ENCODE measurements around the gene KRT83. TPM values are rescaled to one million over a fixed set of nuclear protein-coding genes. Genes with fewer than 3 reads are reported as not detected.

The KRT83 gene
- total and polyA plus RNA-seq, 12 donors, result not detected

- intact Hi-C loops (cut with DNase I), result no loop called here
- WGBS, 4 donors, result 92 to 96% (median 94%) methylated on average over 5 to 12 of the region's 12 CpGs
- H3K36me3 ChIP-seq (replicated peaks in 1 of 2), result no peaks in the 10 kb centered on the region
- no peaks in the 10 kb centered on the region for H3K9me3 ChIP-seq (replicated peaks in 1 of 3)
- DNase-seq, result no peak
- TF ChIP-seq CTCF (IDR thresholded peaks at IDR 0.05) (no peak), POLR2A (IDR thresholded peaks at IDR 0.05) (no peak)
- H3K4me3 ChIP-seq, result no peak overlapping the region
- H3K27me3 ChIP-seq, result no peaks in the 10 kb centered on the region
- H3K4me1 ChIP-seq (replicated peaks in 1 of 2), result no peaks in the 10 kb centered on the region
- no peak overlapping the region for H3K27ac ChIP-seq
Observed at GRCh38 chr12:52363111-52363679, 42.0 kb upstream of the KRT83 start.

- H3K4me3 ChIP-seq, result no peak overlapping the region
- no peaks in the 10 kb centered on the region for H3K9me3 ChIP-seq (replicated peaks in 1 of 3)
- no peaks in the 10 kb centered on the region for H3K4me1 ChIP-seq (replicated peaks in 1 of 2)
- TF ChIP-seq POLR2A (IDR thresholded peaks at IDR 0.05), result no peak
- no peak for TF ChIP-seq CTCF (IDR thresholded peaks at IDR 0.05)
- intact Hi-C loops (cut with DNase I), result no loop called here
- no peak overlapping the region for H3K27ac ChIP-seq
- no peaks in the 10 kb centered on the region for H3K27me3 ChIP-seq
- no peak for DNase-seq
- no peaks in the 10 kb centered on the region for H3K36me3 ChIP-seq (replicated peaks in 1 of 2)
- 82 to 89% (median 84%) methylated on average over 11 of the region's 11 CpGs for WGBS, 4 donors
Observed at GRCh38 chr12:52362118-52362726, 41.0 kb upstream of the KRT83 start.

- 73 to 90% (median 85%) methylated on average over 1 of the region's 1 CpG for WGBS, 4 donors
- no peak for DNase-seq
- no peaks in the 10 kb centered on the region for H3K4me1 ChIP-seq (replicated peaks in 1 of 2)
- no peak overlapping the region for H3K4me3 ChIP-seq
- no peak overlapping the region for H3K27ac ChIP-seq
- H3K36me3 ChIP-seq (replicated peaks in 1 of 2), result no peaks in the 10 kb centered on the region
- no peaks in the 10 kb centered on the region for H3K9me3 ChIP-seq (replicated peaks in 1 of 3)
- no peaks in the 10 kb centered on the region for H3K27me3 ChIP-seq
- intact Hi-C loops (cut with DNase I), result no loop called here
- no peak for TF ChIP-seq CTCF (IDR thresholded peaks at IDR 0.05)
- no peak for TF ChIP-seq POLR2A (IDR thresholded peaks at IDR 0.05)
Observed at GRCh38 chr12:52361553-52361952, 40.4 kb upstream of the KRT83 start.

GRCh38 chr12:52360663-52361271 is 39.6 kb upstream of the KRT83 start:
- no peak for TF ChIP-seq POLR2A (IDR thresholded peaks at IDR 0.05)
- no peak for TF ChIP-seq CTCF (IDR thresholded peaks at IDR 0.05)
- Histone ChIP-seq H3K27ac (no peak overlapping the region), H3K9me3 (replicated peaks in 1 of 3) (no peaks in the 10 kb centered on the region), H3K4me1 (replicated peaks in 1 of 2) (no peaks in the 10 kb centered on the region), H3K36me3 (replicated peaks in 1 of 2) (no peaks in the 10 kb centered on the region), H3K4me3 (no peak overlapping the region), H3K27me3 (no peaks in the 10 kb centered on the region)
- 89 to 92% (median 92%) methylated on average over 8 to 13 of the region's 13 CpGs for WGBS, 4 donors
- intact Hi-C loops (cut with DNase I), result no loop called here
- DNase-seq, result no peak
